Upper lobe of right lung (tissue), 1 donor: ENCODE results near the gene PYHIN1. TPM values are rescaled to one million over a fixed set of nuclear protein-coding genes. Genes with fewer than 3 reads are reported as not detected.
A peak's percentile ranks its signal among the peaks of the same experiment; 100 is the strongest.

Source experiments
- ATAC-seq: fragments of 200-7000 bp; cut with Tn5 transposase; one replicate; pipeline ENCODE4 v1.9.1; 2020; ENCODE audit warnings: mild to moderate bottlenecking, moderate library complexity
- DNase-seq: peaks from one replicate; pipeline ENCODE4 v3.0.0-alpha.2; 2020
- H3K27ac ChIP-seq: fragments of 200-600 bp; one replicate; pipeline ENCODE4 v1.8.0; 2022
- H3K27me3 ChIP-seq: fragments of 200-600 bp; one replicate; pipeline ENCODE4 v1.8.0; 2022; ENCODE audit warnings: mild to moderate bottlenecking
- H3K36me3 ChIP-seq: fragments of 200-600 bp; one replicate; pipeline ENCODE4 v1.8.0; 2022
- H3K4me1 ChIP-seq: fragments of 200-600 bp; one replicate; pipeline ENCODE4 v1.8.0; 2022
- H3K4me3 ChIP-seq: fragments of 200-600 bp; one replicate; pipeline ENCODE4 v1.8.0; 2022; ENCODE audit warnings: mild to moderate bottlenecking
- H3K9me3 ChIP-seq: fragments of 200-600 bp; one replicate; pipeline ENCODE4 v1.8.0; 2022
- intact Hi-C: fragments of 100-400 bp; cut with DNase I; formaldehyde crosslinking; loops from one replicate; pipeline ENCODE4 v1.11.0; 2022
- total RNA-seq: library from RNA; stranded (reverse); fragmentation: NEBNext Ultra II Directional; extraction: Animal tissue kit (Norgen Biotek cat#: 25700); gene quantifications from one replicate; pipeline ENCODE4 v1.2.1, GENCODE V29; 2021
- TF ChIP-seq, protein P1 (sequence below): fragments of 200-600 bp; IDR thresholded peaks from one replicate; pipeline ENCODE4 v1.8.0; 2022; ENCODE audit warnings: antibody characterized with exemption
- donor health status: DM: no; HTN: yes; CAD: no; lungs with severe emphysema.

The PYHIN1 gene
- total RNA-seq, 1 donor from 2014 or later: 2.6 TPM

GRCh38 chr1:158930504-158930903, 848 bp upstream of the PYHIN1 start:
- Histone ChIP-seq H3K27ac (no peak overlapping the region), H3K27me3 (no peaks in the 10 kb centered on the region), H3K9me3 (no peaks in the 10 kb centered on the region), H3K36me3 (no peaks in the 10 kb centered on the region), H3K4me3 (no peak overlapping the region), H3K4me1 (no peaks in the 10 kb centered on the region)
- ATAC-seq (peak; percentile 37), DNase-seq (no peak)
- intact Hi-C loops: no loop called here
- TF ChIP-seq, protein P1, sequence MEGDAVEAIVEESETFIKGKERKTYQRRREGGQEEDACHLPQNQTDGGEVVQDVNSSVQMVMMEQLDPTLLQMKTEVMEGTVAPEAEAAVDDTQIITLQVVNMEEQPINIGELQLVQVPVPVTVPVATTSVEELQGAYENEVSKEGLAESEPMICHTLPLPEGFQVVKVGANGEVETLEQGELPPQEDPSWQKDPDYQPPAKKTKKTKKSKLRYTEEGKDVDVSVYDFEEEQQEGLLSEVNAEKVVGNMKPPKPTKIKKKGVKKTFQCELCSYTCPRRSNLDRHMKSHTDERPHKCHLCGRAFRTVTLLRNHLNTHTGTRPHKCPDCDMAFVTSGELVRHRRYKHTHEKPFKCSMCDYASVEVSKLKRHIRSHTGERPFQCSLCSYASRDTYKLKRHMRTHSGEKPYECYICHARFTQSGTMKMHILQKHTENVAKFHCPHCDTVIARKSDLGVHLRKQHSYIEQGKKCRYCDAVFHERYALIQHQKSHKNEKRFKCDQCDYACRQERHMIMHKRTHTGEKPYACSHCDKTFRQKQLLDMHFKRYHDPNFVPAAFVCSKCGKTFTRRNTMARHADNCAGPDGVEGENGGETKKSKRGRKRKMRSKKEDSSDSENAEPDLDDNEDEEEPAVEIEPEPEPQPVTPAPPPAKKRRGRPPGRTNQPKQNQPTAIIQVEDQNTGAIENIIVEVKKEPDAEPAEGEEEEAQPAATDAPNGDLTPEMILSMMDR: no peak

- Histone ChIP-seq H3K9me3 (no peaks in the 10 kb centered on the region), H3K36me3 (no peaks in the 10 kb centered on the region), H3K27me3 (no peaks in the 10 kb centered on the region), H3K4me3 (peak overlapping the region; percentile 23), H3K27ac (no peak overlapping the region), H3K4me1 (no peaks in the 10 kb centered on the region)
- no peak for DNase-seq
- intact Hi-C loops: no loop called here
- TF ChIP-seq, protein P1: no peak
- no peak for ATAC-seq
Measured at GRCh38 chr1:158932171-158932570, 819 bp downstream of the PYHIN1 start.

DNA sequence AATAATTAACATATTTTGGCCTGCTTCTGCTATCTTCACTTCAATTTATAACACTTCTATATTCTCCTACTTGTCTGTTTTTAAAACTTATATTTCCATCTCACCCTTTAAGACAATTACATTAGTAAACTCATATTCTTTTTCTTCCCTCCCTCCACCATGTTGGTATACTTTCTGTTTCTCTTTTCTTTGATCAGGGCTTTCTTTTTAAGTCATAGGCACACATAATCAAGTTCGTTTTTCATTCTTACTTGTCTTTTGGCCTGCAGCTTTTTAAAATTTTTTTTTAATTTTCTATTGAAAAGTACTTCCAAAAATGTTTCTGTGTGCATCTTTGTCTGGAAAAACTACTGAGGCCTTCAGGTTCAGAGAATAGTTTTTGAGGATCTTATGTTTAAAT, 2.3 kb downstream of the PYHIN1 start:
- Histone ChIP-seq H3K9me3 (no peaks in the 10 kb centered on the region), H3K36me3 (no peaks in the 10 kb centered on the region), H3K4me3 (peak overlapping the region; percentile 6), H3K27me3 (no peaks in the 10 kb centered on the region), H3K4me1 (no peaks in the 10 kb centered on the region), H3K27ac (no peak overlapping the region)
- DNase-seq (no peak), ATAC-seq (no peak)
- TF ChIP-seq, protein P1: no peak
- intact Hi-C loops: no loop called here

- no peak overlapping the region for H3K4me3 ChIP-seq
- ATAC-seq (no peak), DNase-seq (no peak)
- no peaks in the 10 kb centered on the region for H3K27me3 ChIP-seq
- H3K9me3 ChIP-seq: no peaks in the 10 kb centered on the region
- no peak overlapping the region for H3K27ac ChIP-seq
- intact Hi-C loops: no loop called here
- TF ChIP-seq, protein P1: no peak
- H3K36me3 ChIP-seq: no peaks in the 10 kb centered on the region
- H3K4me1 ChIP-seq: no peaks in the 10 kb centered on the region
Measured at GRCh38 chr1:158939180-158939579, 7.8 kb downstream of the PYHIN1 start.

DNA sequence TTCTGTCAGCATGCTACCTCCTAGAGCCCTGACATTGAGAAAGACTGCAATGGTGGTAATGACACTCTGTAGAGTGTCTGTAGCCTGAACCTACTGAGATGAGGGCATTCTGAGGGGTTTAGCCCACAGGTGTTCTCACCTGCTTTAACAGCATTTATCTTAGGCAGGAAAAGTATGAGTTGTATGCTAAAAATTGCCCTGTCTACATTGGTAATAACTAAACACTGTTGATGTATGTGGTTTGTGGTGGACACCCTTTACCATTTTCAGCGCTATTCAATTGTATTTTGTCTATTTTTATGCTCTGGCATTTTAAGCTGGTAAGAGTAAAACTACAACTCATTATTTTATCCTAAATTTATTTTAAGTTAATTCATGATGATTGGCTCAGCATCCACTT, 10.0 kb downstream of the PYHIN1 start:
- Histone ChIP-seq H3K27me3 (no peaks in the 10 kb centered on the region), H3K36me3 (no peaks in the 10 kb centered on the region), H3K4me3 (no peak overlapping the region), H3K4me1 (no peaks in the 10 kb centered on the region), H3K9me3 (no peaks in the 10 kb centered on the region), H3K27ac (no peak overlapping the region)
- intact Hi-C loops: no loop called here
- ATAC-seq (no peak), DNase-seq (no peak)
- TF ChIP-seq, protein P1: no peak

GRCh38 chr1:158942490-158942889, 11.1 kb downstream of the PYHIN1 start:
- intact Hi-C loops: no loop called here
- DNase-seq: no peak
- ATAC-seq: no peak
- TF ChIP-seq, protein P1: no peak
- Histone ChIP-seq H3K36me3 (no peaks in the 10 kb centered on the region), H3K4me1 (no peaks in the 10 kb centered on the region), H3K9me3 (no peaks in the 10 kb centered on the region), H3K27ac (no peak overlapping the region), H3K4me3 (no peak overlapping the region), H3K27me3 (no peaks in the 10 kb centered on the region)
